Esophagus muscularis mucosa (tissue), 4 donors: Measurements from ENCODE around the gene ADAM19. TPM values are rescaled to one million over a fixed set of nuclear protein-coding genes. Genes with fewer than 3 reads are reported as not detected.

ENCODE experiments used
- DNase-seq: peaks from one replicate; pipeline ENCODE4 v3.0.0-alpha.2; 2017; ENCODE audit errors: extremely low spot score
- H3K27ac ChIP-seq, 4 donors: fragments of 200-600 bp; sonication (generic); replicated peaks in 1 of 4; 1 replicate in 3 of 4; 2 replicates in 1 of 4; pipeline ENCODE4 v1.5.1; 2016 to 2019; ENCODE audit warnings: mild to moderate bottlenecking in 1 of 4
- H3K27me3 ChIP-seq, 4 donors: fragments of 200-600 bp; sonication (generic); one replicate each; pipeline versions ENCODE4 v1.5.1 to v1.6.0; 2016 to 2019
- H3K36me3 ChIP-seq, 4 donors: fragments of 200-600 bp; sonication (generic); one replicate each; pipeline ENCODE4 v1.5.1; 2016 to 2019
- H3K4me1 ChIP-seq, 4 donors: fragments of 200-600 bp; sonication (generic); one replicate each; pipeline ENCODE4 v1.5.1; 2016 to 2019
- H3K4me3 ChIP-seq, 4 donors: fragments of 200-600 bp; sonication (generic); 1 replicate in 2 of 4; 2 replicates in 2 of 4; pipeline ENCODE4 v1.5.1; 2016 to 2019; ENCODE audit warnings: mild to moderate bottlenecking in 4 of 4, moderate library complexity in 1 of 4
- H3K9me3 ChIP-seq, 4 donors: fragments of 200-600 bp; sonication (generic); 1 replicate in 3 of 4; 2 replicates in 1 of 4; pipeline ENCODE4 v1.5.1; 2016 to 2019
- EP300 ChIP-seq: sonication (generic); formaldehyde crosslinking; IDR thresholded peaks from one replicate; pipeline ENCODE4 v1.6.1; 2017; ENCODE audit warnings: antibody characterized with exemption
- POLR2A ChIP-seq: fragments of 450-650 bp; IDR thresholded peaks from one replicate; pipeline ENCODE4 v1.6.1; 2017; ENCODE audit warnings: antibody characterized with exemption, moderate library complexity, mild to moderate bottlenecking, low read depth
- POLR2AphosphoS5 ChIP-seq, 2 donors: sonication (generic); formaldehyde crosslinking; IDR thresholded peaks; one replicate each; pipeline ENCODE4 v1.6.1; 2017; ENCODE audit warnings: antibody characterized with exemption in 2 of 2
- WGBS: methylation state at CpG from one replicate; pipeline ENCODE4 v1.1.5; 2018; 5-methylcytosine and 5-hydroxymethylcytosine counted together
- intact Hi-C: fragments of 100-400 bp; cut with DNase I; formaldehyde crosslinking; loops from one replicate; pipeline ENCODE4 v1.15.1; 2023
- total RNA-seq, 4 donors: library from RNA; depleted of rRNA; stranded (reverse); fragments of >200 nt; gene quantifications; one replicate each; pipeline versions ENCODE4 v1.1.0 to v1.2.1, GENCODE V29; 2016
- TF ChIP-seq, protein P1 (sequence below), 3 experiments: fragments of 200-600 bp in 2 of 3; fragments of 450-650 bp in 1 of 3; sonication (generic) in 2 of 3; IDR thresholded peaks; one replicate each; pipeline ENCODE4 v1.5.1; 2017 to 2019; ENCODE audit warnings: antibody characterized with exemption in 3 of 3, mild to moderate bottlenecking in 2 of 3, moderate library complexity in 1 of 3

ADAM19 gene
- total RNA-seq, 4 donors from 2014 or later = 25.0 to 43.6 (median 28.1) TPM

- no peaks in the 10 kb centered on the region for H3K27me3 ChIP-seq
- peak overlapping the region; percentile 84 to 88 (median 87) for H3K27ac ChIP-seq
- TF ChIP-seq POLR2AphosphoS5 (IDR thresholded peaks at IDR 0.05) (peak; percentile 29 to 69), EP300 (no peak)
- H3K4me3 ChIP-seq = peak overlapping the region in 1 of 4 donors; percentile 5
- DNase-seq = no peak
- intact Hi-C loops = no loop called here
- no peaks in the 10 kb centered on the region for H3K9me3 ChIP-seq
- WGBS = 49% methylated on average over 10 of the region's 10 CpGs
- H3K36me3 ChIP-seq = no peaks in the 10 kb centered on the region
- peaks cover 65 to 100% (median 100%) of the 10 kb centered on the region in 4 donors for H3K4me1 ChIP-seq
Measured at GRCh38 chr5:157543825-157544622, 31.6 kb downstream of the ADAM19 start.

GRCh38 chr5:157542282-157543000, 33.1 kb downstream of the ADAM19 start:
- H3K27me3 ChIP-seq = no peaks in the 10 kb centered on the region
- peaks cover 57 to 100% (median 96%) of the 10 kb centered on the region in 4 donors for H3K4me1 ChIP-seq
- 82% methylated on average over 14 of the region's 14 CpGs for whole genome bisulfite sequencing
- peaks cover 0 to 2% (median 0%) of the 10 kb centered on the region in 4 donors for H3K36me3 ChIP-seq
- no peaks in the 10 kb centered on the region for H3K9me3 ChIP-seq
- H3K27ac ChIP-seq = peak overlapping the region; percentile 84 to 88 (median 87)
- TF ChIP-seq, protein P1, sequence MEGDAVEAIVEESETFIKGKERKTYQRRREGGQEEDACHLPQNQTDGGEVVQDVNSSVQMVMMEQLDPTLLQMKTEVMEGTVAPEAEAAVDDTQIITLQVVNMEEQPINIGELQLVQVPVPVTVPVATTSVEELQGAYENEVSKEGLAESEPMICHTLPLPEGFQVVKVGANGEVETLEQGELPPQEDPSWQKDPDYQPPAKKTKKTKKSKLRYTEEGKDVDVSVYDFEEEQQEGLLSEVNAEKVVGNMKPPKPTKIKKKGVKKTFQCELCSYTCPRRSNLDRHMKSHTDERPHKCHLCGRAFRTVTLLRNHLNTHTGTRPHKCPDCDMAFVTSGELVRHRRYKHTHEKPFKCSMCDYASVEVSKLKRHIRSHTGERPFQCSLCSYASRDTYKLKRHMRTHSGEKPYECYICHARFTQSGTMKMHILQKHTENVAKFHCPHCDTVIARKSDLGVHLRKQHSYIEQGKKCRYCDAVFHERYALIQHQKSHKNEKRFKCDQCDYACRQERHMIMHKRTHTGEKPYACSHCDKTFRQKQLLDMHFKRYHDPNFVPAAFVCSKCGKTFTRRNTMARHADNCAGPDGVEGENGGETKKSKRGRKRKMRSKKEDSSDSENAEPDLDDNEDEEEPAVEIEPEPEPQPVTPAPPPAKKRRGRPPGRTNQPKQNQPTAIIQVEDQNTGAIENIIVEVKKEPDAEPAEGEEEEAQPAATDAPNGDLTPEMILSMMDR (IDR thresholded peaks at IDR 0.05) = no peak
- peak in 1 of 2 donors; percentile 4 for TF ChIP-seq POLR2AphosphoS5 (IDR thresholded peaks at IDR 0.05)
- no peak overlapping the region for H3K4me3 ChIP-seq
- no peak for DNase-seq
- intact Hi-C loops = no loop called here

GRCh38 chr5:157541447-157542118, 34.0 kb downstream of the ADAM19 start:
- TF ChIP-seq POLR2AphosphoS5 (IDR thresholded peaks at IDR 0.05) = no peak
- no peak for TF ChIP-seq EP300
- TF ChIP-seq, protein P1 (IDR thresholded peaks at IDR 0.05) = no peak
- no peak for TF ChIP-seq POLR2A
- H3K36me3 ChIP-seq = peaks cover 0 to 11% (median 7%) of the 10 kb centered on the region in 4 donors
- H3K4me1 ChIP-seq = peaks cover 48 to 97% (median 90%) of the 10 kb centered on the region in 4 donors
- no peaks in the 10 kb centered on the region for H3K9me3 ChIP-seq
- peak overlapping the region; percentile 6 to 32 (median 16) for H3K4me3 ChIP-seq
- H3K27ac ChIP-seq = peak overlapping the region; percentile 84 to 88 (median 87)
- intact Hi-C loops = no loop called here
- DNase-seq = no peak
- no peaks in the 10 kb centered on the region for H3K27me3 ChIP-seq
- 23% methylated on average over 6 of the region's 6 CpGs for WGBS

GRCh38 chr5:157540707-157541446, 34.7 kb downstream of the ADAM19 start:
- H3K27me3 ChIP-seq = no peaks in the 10 kb centered on the region
- peak; percentile 36 to 45 for TF ChIP-seq POLR2AphosphoS5 (IDR thresholded peaks at IDR 0.05)
- TF ChIP-seq, protein P1 (IDR thresholded peaks at IDR 0.05) = no peak
- H3K9me3 ChIP-seq = no peaks in the 10 kb centered on the region
- peaks cover 0 to 15% (median 10%) of the 10 kb centered on the region in 4 donors for H3K36me3 ChIP-seq
- H3K27ac ChIP-seq = peak overlapping the region; percentile 84 to 88 (median 87)
- WGBS = 30% methylated on average over 11 of the region's 11 CpGs
- H3K4me1 ChIP-seq = peaks cover 47 to 97% (median 90%) of the 10 kb centered on the region in 4 donors
- no peak for DNase-seq
- intact Hi-C loops = no loop called here
- H3K4me3 ChIP-seq = peak overlapping the region; percentile 6 to 32 (median 16)
